IPS-NIHi7 (cell line): ENCODE measurements around the gene CYSRT1.
"Not testable (repeated sequence)": the region's sequence is repeated elsewhere in the genome, so short reads cannot be mapped to it uniquely, and the experiment has no call there.

Experiments used
- DNase-seq: peaks from one replicate; pipeline ENCODE4 v3.0.0; 2012; ENCODE audit warnings: mixed read lengths; ENCODE audit errors: extremely low spot score

Gene CYSRT1

GRCh38 chr9:137252555-137253506, 27.9 kb downstream of the CYSRT1 start:
- DNase-seq: peak; percentile 58

GRCh38 chr9:137253717-137254623, 29.0 kb downstream of the CYSRT1 start:
- DNase-seq: no peak

- DNase-seq: peak; percentile 99
Measured at GRCh38 chr9:137254624-137255447, 29.9 kb downstream of the CYSRT1 start, which contains the start of gene NELFB. TSS of gene NELFB (plus strand) at chr9:137255327.

GRCh38 chr9:137255448-137256114, 30.6 kb downstream of the CYSRT1 start:
- DNase-seq: peak; percentile 72

GRCh38 chr9:137256362-137256761, 31.4 kb downstream of the CYSRT1 start:
- no peak for DNase-seq

- DNase-seq: no peak
Measured at GRCh38 chr9:137256856-137257255, 31.9 kb downstream of the CYSRT1 start.

- not testable (repeated sequence) for DNase-seq
Measured at GRCh38 chr9:137262173-137262908, 37.4 kb downstream of the CYSRT1 start.

GRCh38 chr9:137262909-137263285, 37.9 kb downstream of the CYSRT1 start:
- DNase-seq: no peak

GRCh38 chr9:137263506-137263905, 38.5 kb downstream of the CYSRT1 start:
- no peak for DNase-seq

- no peak for DNase-seq
Measured at GRCh38 chr9:137264067-137264466, 39.1 kb downstream of the CYSRT1 start.

GRCh38 chr9:137265496-137266161, 40.7 kb downstream of the CYSRT1 start:
- no peak for DNase-seq

- no peak for DNase-seq
Measured at GRCh38 chr9:137266162-137266527, 41.2 kb downstream of the CYSRT1 start.

- no peak for DNase-seq
Measured at GRCh38 chr9:137266585-137267453, 41.8 kb downstream of the CYSRT1 start.

- DNase-seq: no peak
Measured at GRCh38 chr9:137267933-137268355, 43.0 kb downstream of the CYSRT1 start.

GRCh38 chr9:137268538-137269201, 43.7 kb downstream of the CYSRT1 start:
- no peak for DNase-seq

GRCh38 chr9:137269231-137269772, 44.3 kb downstream of the CYSRT1 start:
- DNase-seq: no peak

- no peak for DNase-seq
Measured at GRCh38 chr9:137270929-137271695, 46.1 kb downstream of the CYSRT1 start.
